ENCODE data around the gene CIZ1. TPM values are rescaled to one million over a fixed set of nuclear protein-coding genes. Genes with fewer than 3 reads are reported as not detected.

The CIZ1 gene
- total and polyA plus RNA-seq, 2 of the 13 experiments (the other 11 are each of a cell fraction or from before 2014, with no cell fraction given) = 30.6 to 50.3 TPM

DNA sequence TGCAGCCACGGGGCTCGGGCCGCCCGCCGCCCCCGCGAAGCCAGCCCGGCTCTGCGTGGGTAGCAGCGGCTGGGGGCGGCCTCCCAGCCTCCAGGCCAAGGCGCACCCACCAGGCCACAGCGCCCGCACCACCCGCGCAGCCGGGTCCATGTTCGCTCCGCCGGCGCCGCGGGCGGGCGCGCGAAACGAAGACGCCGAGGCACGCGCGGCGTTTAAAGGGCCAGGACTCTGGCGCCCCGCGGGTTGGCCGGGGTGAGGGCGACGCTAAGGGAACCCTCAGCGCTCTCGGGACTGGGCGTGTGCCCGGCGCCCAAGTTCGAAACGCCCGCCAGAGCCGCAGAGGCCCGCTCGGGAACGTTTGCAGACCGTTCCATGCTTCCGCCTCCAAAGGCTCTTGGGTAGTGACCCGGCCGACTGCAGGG, 63.8 kb downstream of the CIZ1 start, which contains the start of gene PTGES2 (continued):
- TF ChIP-seq ZNF790 (CRISPR knock-in tag; IDR thresholded peaks at IDR 0.05; ENCODE audit: borderline replicate concordance) (peak; percentile 51; the same call in 1 of the 2 replicates), CHCHD3 (CRISPR knock-in tag; IDR thresholded peaks at IDR 0.05) (0 out of 2 replicates have a peak, but pooled peaks have one; percentile 77), HDAC1 (CRISPR knock-in tag; IDR thresholded peaks at IDR 0.05) (peak; percentile 35), KLF9 (CRISPR knock-in tag; IDR thresholded peaks at IDR 0.05; ENCODE audit: low read depth) (no peak), FOXK2 (IDR thresholded peaks at IDR 0.05) (no peak), EED (CRISPR knock-in tag; IDR thresholded peaks at IDR 0.05) (peak; percentile 75), REST (IDR thresholded peaks at IDR 0.05; ENCODE audit: borderline replicate concordance in 1 of 2, low read depth in 1 of 2, low read length in 2 of 2) (no peak), ZFX (CRISPR knock-in tag; IDR thresholded peaks at IDR 0.05; ENCODE audit: low read depth) (peak; percentile 85), ZNF883 (CRISPR knock-in tag; IDR thresholded peaks at IDR 0.05; ENCODE audit: not compliant biosample characterization) (peak; percentile 30), THRA (CRISPR knock-in tag; IDR thresholded peaks at IDR 0.05; ENCODE audit: borderline replicate concordance) (peak; percentile 35; the same call in 1 of the 2 replicates), ZNF329 (CRISPR knock-in tag; IDR thresholded peaks at IDR 0.05; ENCODE audit: low read depth) (0 out of 2 replicates have a peak, but pooled peaks have one; percentile 41), YEATS4 (CRISPR knock-in tag; IDR thresholded peaks at IDR 0.05; ENCODE audit: borderline replicate concordance) (peak; percentile 87), CBX5 (CRISPR knock-in tag; IDR thresholded peaks at IDR 0.05; ENCODE audit: borderline replicate concordance) (no peak), ZNF10 (CRISPR knock-in tag; IDR thresholded peaks at IDR 0.05; ENCODE audit: borderline replicate concordance, low read depth) (no peak), KDM2A (CRISPR knock-in tag; IDR thresholded peaks at IDR 0.05; ENCODE audit: borderline replicate concordance, low read depth) (peak; percentile 32; the same call in 1 of the 2 replicates), ZNF446 (CRISPR knock-in tag; IDR thresholded peaks at IDR 0.05) (peak; percentile 80), DNMT3B (CRISPR knock-in tag; conservative IDR thresholded peaks at IDR 0.05) (no peak)
- TF ChIP-seq, protein P1, sequence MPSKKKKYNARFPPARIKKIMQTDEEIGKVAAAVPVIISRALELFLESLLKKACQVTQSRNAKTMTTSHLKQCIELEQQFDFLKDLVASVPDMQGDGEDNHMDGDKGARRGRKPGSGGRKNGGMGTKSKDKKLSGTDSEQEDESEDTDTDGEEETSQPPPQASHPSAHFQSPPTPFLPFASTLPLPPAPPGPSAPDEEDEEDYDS (CRISPR knock-in tag; IDR thresholded peaks at IDR 0.05) = peak; percentile 49; the same call in 1 of the 2 replicates
- TF ChIP-seq, protein P2, sequence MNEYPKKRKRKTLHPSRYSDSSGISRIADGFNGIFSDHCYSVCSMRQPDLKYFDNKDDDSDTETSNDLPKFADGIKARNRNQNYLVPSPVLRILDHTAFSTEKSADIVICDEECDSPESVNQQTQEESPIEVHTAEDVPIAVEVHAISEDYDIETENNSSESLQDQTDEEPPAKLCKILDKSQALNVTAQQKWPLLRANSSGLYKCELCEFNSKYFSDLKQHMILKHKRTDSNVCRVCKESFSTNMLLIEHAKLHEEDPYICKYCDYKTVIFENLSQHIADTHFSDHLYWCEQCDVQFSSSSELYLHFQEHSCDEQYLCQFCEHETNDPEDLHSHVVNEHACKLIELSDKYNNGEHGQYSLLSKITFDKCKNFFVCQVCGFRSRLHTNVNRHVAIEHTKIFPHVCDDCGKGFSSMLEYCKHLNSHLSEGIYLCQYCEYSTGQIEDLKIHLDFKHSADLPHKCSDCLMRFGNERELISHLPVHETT (CRISPR knock-in tag; conservative IDR thresholded peaks at IDR 0.05) = 0 out of 2 replicates have a peak, but pooled peaks have one; percentile 10

Measured in HepG2 (cell line).